ENCODE data around the gene PIWIL4.

PIWIL4 gene

DNA sequence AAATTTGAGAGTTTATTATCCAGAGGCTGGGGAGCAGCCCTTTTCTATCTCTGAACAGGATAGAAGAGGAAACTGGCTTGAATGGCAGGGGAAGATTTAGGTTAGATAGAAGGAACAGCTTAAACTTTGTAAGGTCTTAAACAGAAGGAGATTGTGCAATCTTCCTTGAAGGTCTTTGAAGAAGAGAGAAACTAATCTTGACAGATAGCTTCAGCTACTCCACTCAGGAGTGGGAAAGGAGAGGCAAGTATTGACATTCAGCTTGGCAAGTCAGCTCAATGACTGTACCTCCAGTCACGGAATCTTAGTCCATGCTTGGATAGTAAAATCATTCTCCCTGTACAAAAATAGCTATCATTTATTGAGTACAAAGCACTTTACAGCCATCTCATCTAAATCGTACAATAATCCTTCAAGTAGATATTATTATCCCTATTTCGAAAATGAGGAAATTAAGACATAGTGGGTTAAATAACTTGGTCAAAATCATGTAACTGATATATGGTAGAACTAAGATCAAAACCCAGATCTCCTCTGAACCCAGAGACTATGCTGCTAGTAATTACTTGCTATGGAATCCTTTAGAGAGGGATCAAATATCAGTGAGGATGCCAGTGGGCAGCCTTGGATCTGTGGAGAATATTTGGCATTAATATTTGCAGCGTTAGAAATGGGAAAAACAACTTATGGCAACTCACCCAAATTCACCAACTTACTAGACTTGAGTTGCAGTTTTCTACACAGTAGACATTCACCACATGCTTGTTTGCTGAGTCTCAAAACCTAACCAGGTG, 40.3 kb upstream of the PIWIL4 start:
- no peak for DNase-seq (ENCODE audit: low spot score)
- TF ChIP-seq, protein P1, sequence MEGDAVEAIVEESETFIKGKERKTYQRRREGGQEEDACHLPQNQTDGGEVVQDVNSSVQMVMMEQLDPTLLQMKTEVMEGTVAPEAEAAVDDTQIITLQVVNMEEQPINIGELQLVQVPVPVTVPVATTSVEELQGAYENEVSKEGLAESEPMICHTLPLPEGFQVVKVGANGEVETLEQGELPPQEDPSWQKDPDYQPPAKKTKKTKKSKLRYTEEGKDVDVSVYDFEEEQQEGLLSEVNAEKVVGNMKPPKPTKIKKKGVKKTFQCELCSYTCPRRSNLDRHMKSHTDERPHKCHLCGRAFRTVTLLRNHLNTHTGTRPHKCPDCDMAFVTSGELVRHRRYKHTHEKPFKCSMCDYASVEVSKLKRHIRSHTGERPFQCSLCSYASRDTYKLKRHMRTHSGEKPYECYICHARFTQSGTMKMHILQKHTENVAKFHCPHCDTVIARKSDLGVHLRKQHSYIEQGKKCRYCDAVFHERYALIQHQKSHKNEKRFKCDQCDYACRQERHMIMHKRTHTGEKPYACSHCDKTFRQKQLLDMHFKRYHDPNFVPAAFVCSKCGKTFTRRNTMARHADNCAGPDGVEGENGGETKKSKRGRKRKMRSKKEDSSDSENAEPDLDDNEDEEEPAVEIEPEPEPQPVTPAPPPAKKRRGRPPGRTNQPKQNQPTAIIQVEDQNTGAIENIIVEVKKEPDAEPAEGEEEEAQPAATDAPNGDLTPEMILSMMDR (IDR thresholded peaks at IDR 0.05; ENCODE audit: extremely low read depth, insufficient read depth, missing control alignments), result no peak
- in situ Hi-C loops (cut with MboI; ENCODE audit: low pct_unique_long_range_greater_than_20kb, low sequenced_read_pairs, unreplicated experiment), result no loop called here

DNA sequence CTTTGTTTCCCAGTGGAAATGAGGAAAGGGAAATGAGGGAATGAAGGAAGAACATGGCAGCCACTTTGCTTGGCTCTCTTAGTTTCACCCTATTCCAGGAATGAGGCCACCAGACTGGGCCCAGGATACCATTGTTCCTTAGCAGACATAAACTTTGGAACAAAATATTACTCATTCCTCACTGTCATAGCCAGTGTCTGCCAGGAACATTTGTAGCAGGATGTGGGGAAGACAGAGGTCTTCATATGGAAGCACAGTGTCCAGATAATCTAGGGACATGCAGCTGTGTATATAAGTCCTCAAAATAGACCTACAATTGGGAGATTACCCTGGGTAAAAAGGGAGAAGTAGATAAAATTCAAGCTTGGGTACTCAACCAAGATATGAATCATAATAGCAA, 38.6 kb upstream of the PIWIL4 start:
- TF ChIP-seq, protein P1 (IDR thresholded peaks at IDR 0.05; ENCODE audit: extremely low read depth, insufficient read depth, missing control alignments), result no peak
- in situ Hi-C loops (cut with MboI; ENCODE audit: low pct_unique_long_range_greater_than_20kb, low sequenced_read_pairs, unreplicated experiment), result no loop called here
- no peak for DNase-seq (ENCODE audit: low spot score)

DNA sequence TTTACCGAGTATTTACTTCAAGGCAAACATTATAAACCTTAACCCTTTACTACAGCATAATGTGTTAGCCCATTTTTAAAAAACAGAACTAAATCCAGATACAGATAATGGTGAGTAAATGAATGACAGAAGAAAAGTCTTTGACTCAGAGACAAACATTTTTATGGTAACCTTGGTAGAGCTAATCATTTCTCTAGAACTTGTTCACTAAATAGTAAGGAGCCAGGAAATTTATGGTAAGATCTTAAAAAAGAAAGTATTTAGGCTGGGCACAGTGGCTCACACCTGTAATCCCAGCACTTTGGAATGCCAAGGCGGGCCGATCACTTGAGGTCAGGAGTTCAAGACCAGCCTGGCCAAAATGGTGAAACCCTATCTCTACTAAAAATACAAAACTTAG, 35.0 kb upstream of the PIWIL4 start:
- in situ Hi-C loops (cut with MboI; ENCODE audit: low pct_unique_long_range_greater_than_20kb, low sequenced_read_pairs, unreplicated experiment), result no loop called here
- TF ChIP-seq, protein P1 (IDR thresholded peaks at IDR 0.05; ENCODE audit: extremely low read depth, insufficient read depth, missing control alignments), result no peak
- DNase-seq (ENCODE audit: low spot score), result no peak

DNA sequence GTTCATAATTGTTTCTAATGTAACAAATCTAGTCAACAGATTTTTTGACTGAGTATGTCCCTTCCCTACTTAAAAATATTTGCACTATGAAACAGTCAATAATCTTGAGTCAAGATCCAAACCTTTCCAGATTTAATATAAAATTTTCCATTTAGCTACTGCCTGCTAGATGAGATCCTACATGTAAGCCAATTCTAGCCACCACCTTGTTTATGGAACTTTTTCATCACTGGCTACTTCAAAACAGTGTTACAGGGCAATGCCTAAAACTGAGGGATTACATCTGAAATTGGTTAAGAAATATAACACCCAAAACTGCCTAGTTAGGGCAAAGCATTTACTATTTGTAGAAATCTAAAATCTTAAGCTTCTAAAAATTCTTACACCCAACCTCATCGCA, 34.0 kb upstream of the PIWIL4 start:
- in situ Hi-C loops (cut with MboI; ENCODE audit: low pct_unique_long_range_greater_than_20kb, low sequenced_read_pairs, unreplicated experiment), result no loop called here

DNA sequence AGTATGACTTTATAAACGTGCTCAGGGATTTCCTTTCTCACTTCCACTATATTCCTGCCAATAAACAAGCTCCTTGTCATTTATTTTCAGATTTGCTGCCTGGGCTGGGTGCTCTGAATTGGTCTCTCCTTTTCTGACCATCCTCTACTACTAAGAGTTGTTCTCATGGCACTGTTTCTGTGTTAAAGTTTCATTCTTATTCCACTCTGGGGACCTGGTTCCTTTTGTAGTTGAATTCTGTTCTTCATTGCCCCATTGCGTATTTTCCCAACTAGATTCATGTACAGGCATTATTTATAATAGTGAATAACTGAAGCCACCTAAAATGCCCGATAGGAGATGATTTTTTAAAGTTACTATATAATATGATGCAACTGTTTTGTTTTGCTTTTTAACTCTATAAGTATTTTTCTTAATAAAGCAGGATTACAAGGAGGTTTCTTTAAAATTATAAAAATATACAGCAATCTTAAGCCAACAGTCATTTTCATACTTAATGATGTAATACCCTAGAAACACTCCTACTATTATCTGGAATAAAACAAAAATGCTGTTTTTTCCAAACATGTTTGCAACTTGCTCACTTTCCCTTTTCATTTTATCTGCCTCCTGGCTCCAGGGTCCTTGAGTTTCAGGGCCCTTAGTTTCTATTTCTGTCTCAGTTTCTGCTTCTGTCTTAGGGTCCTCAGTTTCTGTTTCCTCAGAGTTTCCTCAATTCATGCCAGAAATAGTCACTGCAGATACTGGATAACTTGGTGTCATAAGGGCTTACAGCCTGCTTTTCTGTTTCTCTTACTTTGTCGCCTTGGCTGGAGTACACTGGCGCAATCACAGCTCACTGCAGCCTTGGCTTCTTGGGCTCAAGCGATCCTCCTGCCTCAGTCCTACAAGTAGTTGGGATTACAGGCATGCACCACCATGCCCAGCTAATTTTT, 33.2 kb upstream of the PIWIL4 start:
- TF ChIP-seq, protein P1 (IDR thresholded peaks at IDR 0.05; ENCODE audit: extremely low read depth, insufficient read depth, missing control alignments), result no peak
- DNase-seq (ENCODE audit: low spot score), result no peak
- in situ Hi-C loops (cut with MboI; ENCODE audit: low pct_unique_long_range_greater_than_20kb, low sequenced_read_pairs, unreplicated experiment), result no loop called here

More for the DNA sequence above, 34.0 kb upstream of the PIWIL4 start:
- DNase-seq (ENCODE audit: low spot score), result no peak
- TF ChIP-seq, protein P1 (IDR thresholded peaks at IDR 0.05; ENCODE audit: extremely low read depth, insufficient read depth, missing control alignments), result no peak

DNA sequence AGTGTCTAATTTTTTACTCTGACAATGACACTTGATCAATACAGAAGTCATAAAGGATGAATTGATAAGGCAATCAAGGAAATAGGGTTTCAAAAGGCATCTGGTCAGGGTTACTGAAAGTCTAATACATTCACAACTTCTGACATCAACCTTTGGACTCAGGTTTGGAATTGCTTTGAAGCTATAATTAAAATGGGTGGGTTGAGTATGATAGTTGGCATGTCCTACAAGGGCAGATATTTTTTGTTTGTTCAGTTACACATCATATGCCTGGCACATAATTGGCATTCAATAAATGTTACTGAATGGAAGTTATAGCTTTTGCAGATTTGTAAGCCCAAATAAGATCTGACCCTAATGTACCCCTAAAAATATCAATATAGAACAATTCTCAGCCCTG, 30.8 kb upstream of the PIWIL4 start:
- in situ Hi-C loops (cut with MboI; ENCODE audit: low pct_unique_long_range_greater_than_20kb, low sequenced_read_pairs, unreplicated experiment), result no loop called here
- no peak for DNase-seq (ENCODE audit: low spot score)
- TF ChIP-seq, protein P1 (IDR thresholded peaks at IDR 0.05; ENCODE audit: extremely low read depth, insufficient read depth, missing control alignments), result no peak

All from GM13977 (cell line).